Left ventricle myocardium superior (tissue), 1 donor: ENCODE results near the gene SSR4. TPM values are rescaled to one million over a fixed set of nuclear protein-coding genes. Genes with fewer than 3 reads are reported as not detected.
"Not testable (repeated sequence)": the region's sequence is repeated elsewhere in the genome, so short reads cannot be mapped to it uniquely, and the experiment has no call there.

Experiments
- ATAC-seq: fragments of 200-7000 bp; cut with Tn5 transposase; one replicate; pipeline ENCODE4 v1.9.1; 2020; ENCODE audit warnings: mild to moderate bottlenecking, moderate library complexity
- DNase-seq: peaks from one replicate; pipeline ENCODE4 v3.0.0-alpha.2; 2020
- intact Hi-C: fragments of 100-400 bp; cut with micrococcal nuclease; formaldehyde crosslinking; loops from one replicate; pipeline ENCODE4 v1.11.0; 2022
- long read RNA-seq: library from polyadenylated mRNA; unstranded; transcript quantifications from one replicate; pipeline ENCODE4 v2.0.0, GENCODE V29; 2021
- total RNA-seq: library from RNA; stranded (reverse); fragmentation: NEBNext Ultra II Directional; extraction: Animal tissue kit (Norgen Biotek cat#: 25700); gene quantifications from one replicate; pipeline ENCODE4 v1.2.1, GENCODE V29; 2021
- donor health status: DM: no; HTN: yes; CAD: no; lungs with severe emphysema.

SSR4 gene
- 145 TPM for total RNA-seq
- long read RNA-seq, transcript SSR4-203 (6 exons, 643 nt): major isoform, 106 of 123 reads
- long read RNA-seq, partial matches to known transcripts: 16 of 123 reads
- long read RNA-seq, other reads (novel, unspliced or antisense): 1 of 123 reads

DNA sequence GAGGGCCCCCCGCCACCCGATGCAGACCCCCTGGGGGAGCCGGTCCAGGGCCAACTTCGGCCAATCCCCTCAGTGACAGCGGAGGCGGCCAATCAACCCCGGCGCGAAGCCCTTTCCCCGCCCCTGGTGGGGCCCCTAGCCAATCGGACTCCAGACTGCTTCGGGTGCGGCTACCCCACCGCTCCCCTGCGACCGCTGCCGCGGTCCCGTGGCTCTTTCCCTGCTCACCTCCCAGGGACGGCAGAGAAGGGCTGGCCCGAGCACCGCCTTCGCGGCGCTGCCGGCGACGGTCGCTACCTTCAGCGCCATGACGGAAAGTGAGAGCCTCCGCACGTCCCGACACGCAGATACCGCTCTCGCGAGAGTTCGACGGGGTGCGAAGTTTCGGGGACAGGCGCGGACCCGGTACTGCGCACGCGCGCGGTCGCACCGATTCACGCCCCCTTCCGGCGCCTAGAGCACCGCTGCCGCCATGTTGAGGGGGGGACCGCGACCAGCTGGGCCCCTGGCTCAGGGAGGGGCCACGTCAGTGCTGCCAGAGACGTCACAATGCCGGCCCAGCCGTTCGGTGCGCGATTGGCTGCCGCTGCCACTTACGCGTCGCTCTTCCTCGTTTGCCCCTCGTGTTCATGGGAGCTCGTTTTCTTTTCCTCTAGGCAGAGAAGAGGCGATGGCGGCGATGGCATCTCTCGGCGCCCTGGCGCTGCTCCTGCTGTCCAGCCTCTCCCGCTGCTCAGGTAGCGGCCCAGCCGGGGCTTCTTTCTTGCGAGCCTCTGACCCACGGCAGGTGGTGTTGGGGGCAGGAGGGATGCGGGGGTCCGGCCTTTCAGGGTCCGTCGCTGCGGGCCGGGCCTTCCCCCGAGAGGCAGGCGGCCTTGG is at the start of gene SSR4, which contains the start of gene IDH3G:
SSR4 (plus strand) TSS at position 651 of the 879 bp plus-strand sequence; CDS start at position 671, 20 bp downstream.
IDH3G (minus strand) TSS at position 358 of the 879 bp plus-strand sequence; CDS start at position 309, 49 bp downstream.
- peak; percentile 96 for ATAC-seq
- intact Hi-C loops: no loop called here
- peak; percentile 96 for DNase-seq

GRCh38 chrX:153745067-153745433 is 49.4 kb upstream of the SSR4 start:
- DNase-seq, intact Hi-C loops, ATAC-seq: not testable (repeated sequence)

DNA sequence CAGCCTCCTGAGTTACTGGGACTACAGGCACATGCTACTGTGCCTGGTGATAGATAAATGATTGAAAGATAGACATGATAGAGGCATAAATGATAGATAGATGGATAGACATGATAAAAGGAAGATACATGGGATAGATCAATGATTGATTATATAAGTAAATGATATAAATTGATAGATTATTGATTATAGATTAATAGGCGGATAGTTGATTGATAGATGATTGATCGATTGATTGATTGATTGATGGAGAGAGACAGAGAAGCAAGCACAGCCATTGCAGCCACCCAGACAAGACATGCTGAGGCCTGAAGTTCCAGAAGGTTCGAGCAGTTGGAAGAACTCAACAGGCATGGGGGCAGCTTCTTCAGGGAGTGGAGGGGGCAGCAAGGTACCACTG is 48.1 kb upstream of the SSR4 start:
- intact Hi-C loops: no loop called here
- DNase-seq (no peak), ATAC-seq (no peak)

- ATAC-seq, DNase-seq, intact Hi-C loops: not testable (repeated sequence)
Observed at GRCh38 chrX:153746991-153747390, 47.5 kb upstream of the SSR4 start.

GRCh38 chrX:153749017-153749416 is 45.5 kb upstream of the SSR4 start:
- intact Hi-C loops, ATAC-seq, DNase-seq: not testable (repeated sequence)

DNA sequence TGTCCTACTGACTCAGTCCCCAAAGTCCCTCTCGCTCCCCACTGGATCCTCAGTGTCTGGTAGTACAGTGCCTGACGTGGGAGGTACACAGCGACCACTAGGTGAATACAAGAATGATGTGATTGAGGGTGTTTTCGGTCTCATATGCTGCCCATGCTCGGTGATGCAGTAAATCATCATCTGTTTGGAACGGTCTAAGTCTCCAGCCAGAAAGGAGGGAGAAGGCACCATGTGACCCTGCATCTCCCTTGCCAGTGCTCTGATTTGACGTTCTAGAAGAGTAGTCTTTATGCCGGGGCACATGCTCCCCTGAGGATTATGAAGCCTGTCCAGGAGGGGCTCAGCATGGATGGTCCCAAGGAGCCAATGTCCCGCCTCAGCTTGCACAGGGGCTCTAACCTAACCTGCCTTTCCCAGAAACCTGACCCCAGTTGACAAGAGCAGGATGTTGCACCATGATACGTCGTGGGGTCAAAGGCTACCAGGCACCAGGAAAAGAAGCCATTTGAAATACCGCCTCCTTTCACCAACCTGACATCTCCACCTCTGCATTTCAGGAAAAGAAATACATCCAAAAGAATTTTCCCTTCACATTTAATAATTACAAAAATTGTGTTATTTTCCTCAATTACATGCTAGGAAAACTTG is 44.2 kb upstream of the SSR4 start:
- intact Hi-C loops: no loop called here
- DNase-seq: no peak
- no peak for ATAC-seq

GRCh38 chrX:153755136-153755535 is 39.3 kb upstream of the SSR4 start:
- intact Hi-C loops: no loop called here
- DNase-seq (no peak), ATAC-seq (no peak)

DNA sequence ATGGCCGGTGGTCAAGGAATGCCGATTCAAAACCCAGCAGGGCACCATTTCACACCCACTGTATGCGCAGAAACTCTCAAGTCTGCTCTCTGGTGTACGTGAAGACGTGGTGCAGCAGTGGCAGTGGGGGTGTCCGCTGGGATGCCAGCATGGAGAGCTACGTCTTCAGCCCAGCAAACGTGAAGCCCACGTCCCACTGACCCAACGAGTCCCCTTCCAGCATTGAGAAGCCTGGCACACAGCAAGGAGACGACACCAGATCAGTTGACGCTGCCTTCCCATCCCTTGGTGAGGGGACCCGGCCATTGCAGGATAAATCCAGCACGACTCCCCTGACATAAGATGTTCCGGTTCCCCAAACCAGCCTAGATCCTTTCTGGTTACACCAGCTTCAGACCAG is 32.6 kb upstream of the SSR4 start:
- intact Hi-C loops: loop anchor here (10.0 kb wide), 1 partner anchor 193 kb away; no protein-coding TSS in a partner anchor
- ATAC-seq (no peak), DNase-seq (no peak)

DNA sequence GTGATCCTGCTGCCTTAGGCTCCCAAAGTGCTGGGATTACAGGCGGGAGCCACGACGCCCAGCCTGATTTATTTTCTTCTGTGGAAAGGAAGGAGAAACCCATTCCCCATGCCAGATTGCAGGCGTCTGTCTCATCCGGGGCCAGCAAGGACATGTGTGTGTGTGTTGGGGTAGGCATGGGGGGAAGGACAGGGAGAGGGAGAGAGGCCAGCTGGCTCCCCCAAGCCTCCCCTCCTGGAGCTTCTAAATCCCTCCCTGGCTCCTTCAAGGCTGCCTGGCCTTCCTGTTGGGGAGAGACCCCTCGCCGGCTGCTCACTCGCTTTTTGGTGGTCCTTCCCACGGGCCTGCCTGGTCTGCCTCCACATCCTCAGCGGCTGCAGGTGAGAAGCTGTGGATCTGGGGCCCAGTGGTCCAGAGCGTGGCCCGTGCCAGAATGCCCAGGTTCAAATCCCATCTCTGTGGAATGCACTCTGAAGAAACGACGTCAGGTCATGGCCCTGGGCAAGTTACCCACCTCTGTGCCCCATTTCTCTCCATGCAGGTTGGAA is 31.8 kb upstream of the SSR4 start:
- intact Hi-C loops: loop anchor here (10.0 kb wide), 1 partner anchor 192 kb away; no protein-coding TSS in a partner anchor
- DNase-seq (no peak), ATAC-seq (no peak)

DNA sequence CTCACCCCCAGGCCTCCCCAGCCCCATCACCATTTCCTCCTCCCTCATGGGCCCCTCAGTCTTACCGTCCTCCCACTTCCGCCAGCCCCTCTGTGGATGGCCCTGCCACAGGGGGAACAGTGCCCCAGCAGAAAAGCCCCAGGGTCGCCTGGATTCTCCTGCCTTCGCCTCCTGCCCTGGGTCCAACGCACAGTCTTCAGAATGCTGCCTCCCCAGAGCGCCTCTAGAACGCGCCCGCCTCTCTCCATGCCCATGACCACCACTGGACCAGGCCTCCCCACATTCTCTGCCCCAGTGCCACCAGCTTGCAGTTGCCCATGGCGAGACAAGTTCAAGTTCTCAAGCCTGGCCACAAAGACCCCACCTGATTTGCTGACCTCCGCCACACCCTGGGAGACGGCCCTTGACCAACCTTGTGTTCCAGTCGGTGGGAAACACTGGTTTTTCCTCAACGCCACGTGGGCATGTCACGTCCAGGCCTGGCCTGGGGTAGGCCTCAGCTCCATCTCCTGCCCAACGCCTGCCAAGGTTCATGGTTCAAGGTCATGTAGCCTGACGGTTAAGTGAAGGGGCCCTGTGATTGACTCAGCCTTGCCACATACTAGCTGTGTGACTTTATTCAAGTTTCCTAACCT is 31.1 kb upstream of the SSR4 start:
- ATAC-seq: no peak
- no peak for DNase-seq
- intact Hi-C loops: loop anchor here (10.0 kb wide), 1 partner anchor 191 kb away; no protein-coding TSS in a partner anchor

- peak; percentile 90 for ATAC-seq
Observed at GRCh38 chrX:153763989-153764755, 30.3 kb upstream of the SSR4 start, which contains the start of gene PLXNB3. TSS of gene PLXNB3 (plus strand) at chrX:153764249. CDS start at chrX:153765536, 1,287 bp downstream.

GRCh38 chrX:153764786-153765137 is 29.7 kb upstream of the SSR4 start:
- intact Hi-C loops: loop anchor here (10.0 kb wide), 1 partner anchor 190 kb away; no protein-coding TSS in a partner anchor
- ATAC-seq (peak; percentile 8), DNase-seq (no peak)

More at GRCh38 chrX:153763989-153764755, 30.3 kb upstream of the SSR4 start, which contains the start of gene PLXNB3:
- intact Hi-C loops: loop anchor here (10.0 kb wide), 1 partner anchor 191 kb away; no protein-coding TSS in a partner anchor
- peak; percentile 85 for DNase-seq

DNA sequence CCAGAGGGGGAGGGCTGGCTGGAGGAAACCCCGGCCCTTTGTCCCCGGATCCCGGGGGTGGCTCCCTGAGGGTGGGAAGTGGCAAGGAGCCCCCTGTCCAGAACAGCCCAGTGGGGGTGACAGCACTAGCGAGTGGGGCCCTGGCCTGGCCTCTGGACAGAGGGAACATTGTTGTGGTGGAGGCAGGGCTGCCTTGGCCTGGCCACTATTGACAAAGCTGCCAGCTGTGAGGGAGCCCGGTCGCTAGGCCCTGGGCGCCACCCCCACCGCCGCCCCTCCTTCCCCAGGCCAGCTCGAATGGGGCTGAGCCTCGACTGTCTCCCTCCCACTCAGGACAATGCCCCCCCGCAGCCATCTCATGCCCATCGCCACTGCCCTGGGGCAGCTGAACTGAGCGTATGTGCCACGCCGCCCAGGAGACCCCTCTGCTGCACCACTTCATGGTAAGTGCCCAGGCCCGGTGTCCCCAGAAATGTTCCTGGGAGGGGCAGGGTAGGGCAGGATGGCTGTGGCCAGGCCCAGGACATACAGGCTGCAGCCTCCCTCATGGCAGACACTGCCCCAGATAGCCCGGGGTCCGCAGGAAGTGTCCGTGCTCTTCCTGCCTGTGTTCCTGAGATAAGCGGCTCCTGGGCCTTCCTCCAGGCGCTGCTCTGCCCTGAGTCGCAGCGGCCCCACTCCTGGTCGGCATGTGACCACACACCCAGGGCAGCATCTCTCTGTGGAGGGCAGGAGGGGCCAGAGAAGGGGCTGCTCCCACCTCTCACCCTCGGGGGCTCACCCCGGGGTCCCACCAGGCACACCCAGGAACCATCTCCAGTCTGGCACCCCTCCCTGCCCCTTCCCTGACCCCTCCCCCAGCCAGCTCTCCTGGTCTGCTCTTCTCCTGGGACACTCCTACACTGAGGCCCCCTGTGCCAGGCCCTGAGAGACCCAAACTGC is 29.1 kb upstream of the SSR4 start:
- intact Hi-C loops: loop anchor here (10.0 kb wide), 1 partner anchor 189 kb away; no protein-coding TSS in a partner anchor
- no peak for DNase-seq
- ATAC-seq: peak; percentile 66

DNA sequence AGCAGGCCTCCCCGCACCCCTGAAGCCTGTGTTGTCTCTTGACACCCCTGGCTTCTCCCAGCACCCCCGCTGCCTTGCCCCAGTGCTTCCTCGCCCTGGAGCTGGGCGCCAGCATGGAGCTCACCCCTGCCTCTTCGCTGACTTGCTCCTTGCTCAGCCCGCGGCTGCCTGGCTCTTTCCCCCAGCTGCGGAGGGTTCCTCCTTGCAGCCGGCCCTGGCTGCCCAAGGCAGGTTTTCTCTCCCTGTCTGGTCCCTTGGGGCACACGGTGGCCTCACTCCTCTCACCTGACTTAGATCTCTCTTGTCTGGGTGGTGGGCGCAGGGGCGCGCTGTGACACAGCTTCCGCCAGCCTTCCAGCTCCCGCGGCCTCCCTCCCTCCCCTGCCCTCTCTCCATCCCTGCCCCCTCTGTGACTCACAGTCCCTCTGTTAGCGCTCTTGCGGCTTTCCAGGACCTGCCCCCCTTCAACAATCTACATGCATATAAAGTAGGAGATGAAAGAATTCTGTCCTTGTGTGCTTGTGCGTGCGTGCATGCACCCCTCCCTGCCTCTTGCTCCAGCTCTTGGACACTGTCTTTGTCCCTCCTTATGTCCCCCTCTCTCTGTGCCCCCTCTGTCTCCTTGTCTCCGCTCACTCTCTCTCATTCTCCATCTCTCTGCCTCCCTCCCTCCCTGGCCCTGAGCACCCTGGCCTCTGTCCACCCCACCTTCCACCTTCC is 28.2 kb upstream of the SSR4 start:
- ATAC-seq (no peak), DNase-seq (no peak)
- intact Hi-C loops: loop anchor here (10.0 kb wide), 1 partner anchor 189 kb away; no protein-coding TSS in a partner anchor

DNA sequence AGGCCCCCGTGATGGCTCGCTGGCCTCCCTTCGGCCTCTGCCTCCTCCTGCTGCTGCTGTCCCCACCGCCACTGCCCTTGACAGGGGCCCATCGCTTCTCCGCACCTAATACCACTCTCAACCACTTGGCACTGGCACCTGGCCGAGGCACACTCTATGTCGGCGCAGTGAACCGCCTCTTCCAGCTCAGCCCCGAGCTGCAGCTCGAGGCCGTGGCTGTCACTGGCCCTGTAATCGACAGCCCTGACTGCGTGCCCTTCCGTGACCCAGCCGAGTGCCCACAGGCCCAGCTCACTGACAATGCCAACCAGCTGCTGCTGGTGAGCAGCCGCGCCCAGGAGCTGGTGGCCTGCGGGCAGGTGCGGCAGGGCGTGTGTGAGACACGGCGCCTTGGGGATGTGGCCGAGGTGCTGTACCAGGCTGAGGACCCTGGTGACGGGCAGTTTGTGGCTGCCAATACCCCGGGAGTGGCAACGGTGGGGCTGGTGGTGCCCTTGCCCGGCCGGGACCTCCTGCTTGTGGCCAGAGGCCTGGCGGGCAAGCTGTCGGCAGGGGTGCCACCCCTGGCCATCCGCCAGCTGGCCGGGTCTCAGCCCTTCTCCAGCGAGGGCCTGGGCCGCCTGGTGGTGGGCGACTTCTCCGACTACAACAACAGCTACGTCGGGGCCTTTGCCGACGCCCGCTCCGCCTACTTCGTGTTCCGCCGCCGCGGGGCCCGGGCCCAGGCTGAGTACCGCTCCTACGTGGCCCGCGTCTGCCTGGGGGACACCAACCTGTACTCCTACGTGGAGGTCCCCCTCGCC is 27.4 kb upstream of the SSR4 start:
- DNase-seq: no peak
- no peak for ATAC-seq
- intact Hi-C loops: loop anchor here (10.0 kb wide), 1 partner anchor 188 kb away; no protein-coding TSS in a partner anchor
